Measurements from ENCODE around the gene ZBTB38.

Gene ZBTB38

GRCh38 chr3:141386126-141386488 lies 17.8 kb downstream of the ZBTB38 start:
- ATAC-seq (ENCODE audit: insufficient read depth, low read depth) (no peak), DNase-seq (no peak)
- no peaks in the 10 kb centered on the region for H3K9me3 ChIP-seq (ENCODE audit: insufficient read depth, low read length, severe bottlenecking)
- no peak overlapping the region for H3K27ac ChIP-seq (ENCODE audit: low read length)
- no peak overlapping the region for H3K4me3 ChIP-seq (ENCODE audit: low read depth in 1 of 2, low read length in 2 of 2)
- no peak for TF ChIP-seq EZH2 (IDR thresholded peaks at IDR 0.05; ENCODE audit: borderline replicate concordance, low read depth, low read length, severe bottlenecking)
- TF ChIP-seq CTCF (IDR thresholded peaks at IDR 0.05; ENCODE audit: borderline replicate concordance, extremely low read depth, low read length, poor library complexity, severe bottlenecking): no peak
- no peaks in the 10 kb centered on the region for H3K4me1 ChIP-seq (ENCODE audit: insufficient read depth, low read length)
- no peak overlapping the region for H3K4me2 ChIP-seq (ENCODE audit: insufficient read depth, low read length)
- no peaks in the 10 kb centered on the region for H3K79me2 ChIP-seq (ENCODE audit: insufficient read depth, low read length)
- H2AFZ ChIP-seq (ENCODE audit: low read depth, low read length): no peak overlapping the region
- H3K9ac ChIP-seq (ENCODE audit: low read depth, low read length): no peak overlapping the region
- H3K36me3 ChIP-seq (ENCODE audit: insufficient read depth, low read length): no peaks in the 10 kb centered on the region
- H3K27me3 ChIP-seq (ENCODE audit: insufficient read depth, low read length, poor library complexity): peaks cover 2% of the 10 kb centered on the region
- no peaks in the 10 kb centered on the region for H4K20me1 ChIP-seq (ENCODE audit: insufficient read depth, low read length)

- Histone ChIP-seq H3K4me3 (ENCODE audit: low read depth in 1 of 2, low read length in 2 of 2) (no peak overlapping the region), H3K9me3 (ENCODE audit: insufficient read depth, low read length, severe bottlenecking) (no peaks in the 10 kb centered on the region), H3K9ac (ENCODE audit: low read depth, low read length) (no peak overlapping the region), H3K79me2 (ENCODE audit: insufficient read depth, low read length) (no peaks in the 10 kb centered on the region), H4K20me1 (ENCODE audit: insufficient read depth, low read length) (no peaks in the 10 kb centered on the region), H3K27me3 (ENCODE audit: insufficient read depth, low read length, poor library complexity) (peaks cover 2% of the 10 kb centered on the region), H3K27ac (ENCODE audit: low read length) (no peak overlapping the region), H3K36me3 (ENCODE audit: insufficient read depth, low read length) (no peaks in the 10 kb centered on the region), H3K4me1 (ENCODE audit: insufficient read depth, low read length) (no peaks in the 10 kb centered on the region), H3K4me2 (ENCODE audit: insufficient read depth, low read length) (no peak overlapping the region), H2AFZ (ENCODE audit: low read depth, low read length) (no peak overlapping the region)
- ATAC-seq (ENCODE audit: insufficient read depth, low read depth) (0 out of 3 replicates have a peak, but pooled peaks have one; percentile 19), DNase-seq (no peak)
- TF ChIP-seq EZH2 (IDR thresholded peaks at IDR 0.05; ENCODE audit: borderline replicate concordance, low read depth, low read length, severe bottlenecking) (no peak), CTCF (IDR thresholded peaks at IDR 0.05; ENCODE audit: borderline replicate concordance, extremely low read depth, low read length, poor library complexity, severe bottlenecking) (no peak)
Observed at GRCh38 chr3:141386611-141387111, 18.4 kb downstream of the ZBTB38 start.

- Histone ChIP-seq H3K4me1 (ENCODE audit: insufficient read depth, low read length) (no peaks in the 10 kb centered on the region), H3K36me3 (ENCODE audit: insufficient read depth, low read length) (no peaks in the 10 kb centered on the region), H2AFZ (ENCODE audit: low read depth, low read length) (no peak overlapping the region), H3K4me2 (ENCODE audit: insufficient read depth, low read length) (no peak overlapping the region), H3K79me2 (ENCODE audit: insufficient read depth, low read length) (no peaks in the 10 kb centered on the region), H3K4me3 (ENCODE audit: low read depth in 1 of 2, low read length in 2 of 2) (no peak overlapping the region), H3K9ac (ENCODE audit: low read depth, low read length) (no peak overlapping the region), H3K27me3 (ENCODE audit: insufficient read depth, low read length, poor library complexity) (peaks cover 2% of the 10 kb centered on the region), H3K9me3 (ENCODE audit: insufficient read depth, low read length, severe bottlenecking) (no peaks in the 10 kb centered on the region), H3K27ac (ENCODE audit: low read length) (no peak overlapping the region), H4K20me1 (ENCODE audit: insufficient read depth, low read length) (no peaks in the 10 kb centered on the region)
- DNase-seq (no peak), ATAC-seq (ENCODE audit: insufficient read depth, low read depth) (no peak)
- TF ChIP-seq CTCF (IDR thresholded peaks at IDR 0.05; ENCODE audit: borderline replicate concordance, extremely low read depth, low read length, poor library complexity, severe bottlenecking) (no peak), EZH2 (IDR thresholded peaks at IDR 0.05; ENCODE audit: borderline replicate concordance, low read depth, low read length, severe bottlenecking) (no peak)
Observed at GRCh38 chr3:141387516-141387915, 19.2 kb downstream of the ZBTB38 start.

- Histone ChIP-seq H3K4me3 (ENCODE audit: low read depth in 1 of 2, low read length in 2 of 2) (no peak overlapping the region), H3K4me1 (ENCODE audit: insufficient read depth, low read length) (no peaks in the 10 kb centered on the region), H2AFZ (ENCODE audit: low read depth, low read length) (no peak overlapping the region), H3K27me3 (ENCODE audit: insufficient read depth, low read length, poor library complexity) (peaks cover 2% of the 10 kb centered on the region), H3K9me3 (ENCODE audit: insufficient read depth, low read length, severe bottlenecking) (no peaks in the 10 kb centered on the region), H4K20me1 (ENCODE audit: insufficient read depth, low read length) (no peaks in the 10 kb centered on the region), H3K4me2 (ENCODE audit: insufficient read depth, low read length) (no peak overlapping the region), H3K9ac (ENCODE audit: low read depth, low read length) (no peak overlapping the region), H3K79me2 (ENCODE audit: insufficient read depth, low read length) (no peaks in the 10 kb centered on the region), H3K36me3 (ENCODE audit: insufficient read depth, low read length) (no peaks in the 10 kb centered on the region), H3K27ac (ENCODE audit: low read length) (no peak overlapping the region)
- DNase-seq (no peak), ATAC-seq (ENCODE audit: insufficient read depth, low read depth) (no peak)
- TF ChIP-seq CTCF (IDR thresholded peaks at IDR 0.05; ENCODE audit: borderline replicate concordance, extremely low read depth, low read length, poor library complexity, severe bottlenecking): no peak
- TF ChIP-seq EZH2 (IDR thresholded peaks at IDR 0.05; ENCODE audit: borderline replicate concordance, low read depth, low read length, severe bottlenecking): no peak
Observed at GRCh38 chr3:141388395-141388794, 20.1 kb downstream of the ZBTB38 start.
